Measurements from ENCODE around the gene XPNPEP1. TPM values are rescaled to one million over a fixed set of nuclear protein-coding genes. Genes with fewer than 3 reads are reported as not detected.

Gene XPNPEP1
- total and polyA plus RNA-seq, 7 experiments from 2014 or later, result 15.7 to 100 (median 45.4) TPM

DNA sequence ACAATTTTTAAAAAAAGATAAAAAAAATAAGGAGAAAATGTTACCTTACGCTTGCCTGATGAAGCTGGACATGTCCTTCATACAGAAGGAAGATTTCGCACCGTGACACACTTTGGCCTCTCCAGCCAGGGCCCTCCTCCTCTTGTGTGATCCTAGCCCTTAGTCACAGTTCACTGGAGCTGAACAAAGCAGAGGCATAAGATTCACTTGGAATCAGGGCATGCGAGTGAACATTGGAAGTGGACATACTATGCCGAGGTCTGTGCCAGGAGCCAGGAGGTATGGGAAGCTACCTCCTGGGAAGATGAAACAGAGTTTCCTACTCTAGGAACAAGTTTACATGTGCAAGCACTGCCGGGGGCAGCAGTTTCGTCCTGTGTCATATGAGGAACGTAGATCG, 91.5 kb downstream of the XPNPEP1 start:
- H3K4me1 Mint-ChIP-seq, result no peaks in the 10 kb centered on the region
- Histone ChIP-seq H3K27me3 (ENCODE audit: control insufficient read depth in 2 of 2, insufficient read depth in 2 of 2, low read length in 2 of 2) (peaks cover 0 to 6% of the 10 kb centered on the region in 2 donors), H3K27ac (ENCODE audit: low read depth, low read length) (no peak overlapping the region), H3K4me3 (ENCODE audit: low read length) (no peak overlapping the region), H3K4me1 (ENCODE audit: control insufficient read depth in 2 of 2, insufficient read depth in 2 of 2, low read length in 2 of 2) (no peaks in the 10 kb centered on the region), H3K9me3 (ENCODE audit: control insufficient read depth in 2 of 3, low read length in 3 of 3) (no peaks in the 10 kb centered on the region), H3K36me3 (ENCODE audit: control insufficient read depth in 2 of 3, insufficient read depth in 3 of 3, low read length in 3 of 3) (no peaks in the 10 kb centered on the region)
- no peak overlapping the region for H3K4me3 Mint-ChIP-seq
- intact Hi-C loops (cut with micrococcal nuclease), result no loop called here
- ChIA-PET POLR2A (interaction anchor here (0.6 kb wide), 1 partner anchor 270 kb away, joined by 3 read pairs; no protein-coding TSS in a partner anchor), CTCF (no interaction called here)
- no peak for DNase-seq
- H3K27me3 Mint-ChIP-seq, result peaks cover 10 to 27% (median 13%) of the 10 kb centered on the region in 5 donors
- H3K27ac Mint-ChIP-seq, result no peak overlapping the region
- H3K36me3 Mint-ChIP-seq, result no peaks in the 10 kb centered on the region
- no peak for ATAC-seq
- H3K9me3 Mint-ChIP-seq, result peaks cover 0 to 14% (median 5%) of the 10 kb centered on the region in 11 donors

DNA sequence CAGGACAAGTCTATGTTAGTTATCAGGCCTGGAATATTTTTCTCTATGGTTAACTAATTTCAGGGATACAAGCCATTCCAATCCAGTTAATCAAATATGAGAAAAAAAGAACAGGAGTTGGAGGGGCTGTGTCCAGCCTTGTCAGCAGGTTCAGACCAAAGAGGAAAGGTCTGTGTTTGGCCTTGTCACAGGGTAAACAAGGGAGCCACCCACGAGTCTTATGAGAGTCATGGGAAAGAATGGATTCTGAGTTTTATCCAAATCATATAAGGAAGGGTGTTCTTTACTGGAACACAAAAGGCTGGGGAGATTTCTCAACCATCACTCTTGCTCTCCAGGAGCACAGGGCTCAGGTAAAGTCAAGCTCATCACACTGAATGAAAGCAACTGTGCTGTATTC, 99.1 kb downstream of the XPNPEP1 start:
- Histone ChIP-seq H3K27ac (ENCODE audit: low read depth, low read length) (no peak overlapping the region), H3K27me3 (ENCODE audit: control insufficient read depth in 2 of 2, insufficient read depth in 2 of 2, low read length in 2 of 2) (no peaks in the 10 kb centered on the region), H3K4me3 (ENCODE audit: low read length) (no peak overlapping the region), H3K36me3 (ENCODE audit: control insufficient read depth in 2 of 3, insufficient read depth in 3 of 3, low read length in 3 of 3) (no peaks in the 10 kb centered on the region), H3K9me3 (ENCODE audit: control insufficient read depth in 2 of 3, low read length in 3 of 3) (no peaks in the 10 kb centered on the region), H3K4me1 (ENCODE audit: control insufficient read depth in 2 of 2, insufficient read depth in 2 of 2, low read length in 2 of 2) (no peaks in the 10 kb centered on the region)
- intact Hi-C loops (cut with micrococcal nuclease), result no loop called here
- H3K27me3 Mint-ChIP-seq, result peaks cover 0 to 38% (median 32%) of the 10 kb centered on the region in 5 donors
- ChIA-PET CTCF (no interaction called here), POLR2A (no interaction called here)
- H3K4me3 Mint-ChIP-seq, result no peak overlapping the region
- no peak for DNase-seq
- peaks cover 0 to 6% (median 2%) of the 10 kb centered on the region in 11 donors for H3K9me3 Mint-ChIP-seq
- no peak for ATAC-seq
- no peaks in the 10 kb centered on the region for H3K4me1 Mint-ChIP-seq
- peaks cover 0 to 6% (median 3%) of the 10 kb centered on the region in 5 donors for H3K36me3 Mint-ChIP-seq
- H3K27ac Mint-ChIP-seq, result no peak overlapping the region

DNA sequence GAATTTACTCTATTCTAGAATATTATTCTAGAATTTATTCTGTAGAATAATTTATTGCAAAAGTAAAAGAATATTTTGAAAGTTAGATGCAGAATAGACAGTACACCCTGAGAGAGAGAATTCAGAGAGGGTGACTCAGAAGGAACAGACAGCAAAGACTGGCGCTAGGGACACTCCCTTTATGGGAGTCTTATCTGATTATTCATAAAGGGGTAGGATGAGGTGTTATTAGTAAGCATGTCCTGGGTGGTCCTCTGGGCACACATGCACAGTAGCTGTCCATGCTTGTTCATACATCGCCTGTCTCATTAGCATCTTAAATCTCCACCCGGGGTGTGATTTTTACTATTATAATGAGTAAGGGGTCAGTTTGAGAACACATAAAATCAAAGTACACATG, 100.1 kb downstream of the XPNPEP1 start:
- Mint-ChIP-seq H3K36me3 (peaks cover 0 to 6% (median 3%) of the 10 kb centered on the region in 5 donors), H3K9me3 (peaks cover 0 to 6% (median under 1%) of the 10 kb centered on the region in 11 donors), H3K4me3 (no peak overlapping the region), H3K27ac (no peak overlapping the region), H3K4me1 (no peaks in the 10 kb centered on the region), H3K27me3 (peaks cover 0 to 38% (median 32%) of the 10 kb centered on the region in 5 donors)
- intact Hi-C loops (cut with micrococcal nuclease), result no loop called here
- DNase-seq, result no peak
- Histone ChIP-seq H3K27ac (ENCODE audit: low read depth, low read length) (no peak overlapping the region), H3K4me1 (ENCODE audit: control insufficient read depth in 2 of 2, insufficient read depth in 2 of 2, low read length in 2 of 2) (no peaks in the 10 kb centered on the region), H3K27me3 (ENCODE audit: control insufficient read depth in 2 of 2, insufficient read depth in 2 of 2, low read length in 2 of 2) (no peaks in the 10 kb centered on the region), H3K9me3 (ENCODE audit: control insufficient read depth in 2 of 3, low read length in 3 of 3) (no peaks in the 10 kb centered on the region), H3K36me3 (ENCODE audit: control insufficient read depth in 2 of 3, insufficient read depth in 3 of 3, low read length in 3 of 3) (no peaks in the 10 kb centered on the region), H3K4me3 (ENCODE audit: low read length) (no peak overlapping the region)
- CTCF ChIA-PET, result no interaction called here
- POLR2A ChIA-PET, result no interaction called here
- no peak for ATAC-seq

DNA sequence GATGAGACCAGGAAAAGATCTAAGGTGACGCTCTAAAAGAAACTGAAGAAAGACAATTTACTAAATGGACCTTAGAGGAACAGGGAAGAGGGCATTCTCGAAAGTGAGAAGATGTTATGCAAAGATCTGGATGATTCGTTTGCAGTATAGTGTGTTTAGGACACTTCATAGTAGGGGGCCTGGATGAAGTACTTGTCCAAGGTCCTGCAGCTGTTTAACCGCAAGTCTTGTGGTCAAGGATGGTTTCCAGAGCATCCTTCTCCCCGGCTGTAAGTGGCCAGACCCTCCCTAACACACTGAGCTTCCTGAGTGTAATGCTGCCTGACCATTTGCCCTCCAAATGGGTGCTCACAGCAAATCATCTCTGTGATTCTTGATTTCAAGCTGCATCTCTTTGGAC, 101.6 kb downstream of the XPNPEP1 start:
- POLR2A ChIA-PET, result no interaction called here
- CTCF ChIA-PET, result no interaction called here

DNA sequence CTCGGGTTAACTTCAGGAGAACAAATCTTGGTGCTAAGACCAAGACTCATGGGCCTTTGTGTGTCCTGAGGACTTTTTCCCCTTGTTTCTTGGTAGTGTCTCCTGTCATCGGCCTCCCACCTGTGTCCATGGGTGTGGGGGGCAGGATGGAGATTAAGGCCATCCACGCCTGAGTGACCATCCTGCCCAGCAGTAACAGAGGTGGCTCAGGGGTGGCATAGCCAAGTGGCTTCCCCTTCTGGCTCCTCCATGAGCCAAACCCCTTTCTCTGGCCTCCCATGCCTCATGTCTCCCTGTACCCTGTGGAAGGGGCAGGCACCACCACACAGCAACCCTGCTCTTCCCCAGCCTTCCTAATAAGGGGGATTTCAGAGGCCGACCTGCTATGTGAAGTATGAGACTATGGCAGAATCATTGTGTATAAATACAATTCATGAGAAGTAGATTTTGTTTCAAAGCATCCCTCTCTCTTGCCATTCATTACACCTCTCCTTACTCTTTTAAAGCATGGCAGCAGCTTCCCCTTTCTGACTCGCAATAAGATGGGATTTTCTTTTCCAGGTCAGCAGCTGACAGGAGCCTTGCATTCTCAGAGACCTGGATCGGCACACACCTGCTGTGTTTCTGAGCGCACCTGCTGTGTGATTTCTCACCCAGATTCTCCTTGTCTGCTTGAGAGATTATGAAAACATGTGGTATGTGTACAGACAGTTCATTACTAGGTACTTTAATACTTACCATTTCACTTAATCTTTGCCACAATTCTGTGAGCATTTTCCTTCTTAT, 102.5 kb downstream of the XPNPEP1 start:
- Mint-ChIP-seq H3K27me3 (peaks cover 0 to 37% (median 32%) of the 10 kb centered on the region in 5 donors), H3K9me3 (peaks cover 0 to 6% (median 0%) of the 10 kb centered on the region in 11 donors), H3K4me1 (no peaks in the 10 kb centered on the region), H3K27ac (no peak overlapping the region), H3K36me3 (peaks cover 0 to 6% (median 3%) of the 10 kb centered on the region in 5 donors), H3K4me3 (no peak overlapping the region)
- no peak for DNase-seq
- Histone ChIP-seq H3K27me3 (ENCODE audit: control insufficient read depth in 2 of 2, insufficient read depth in 2 of 2, low read length in 2 of 2) (no peaks in the 10 kb centered on the region), H3K36me3 (ENCODE audit: control insufficient read depth in 2 of 3, insufficient read depth in 3 of 3, low read length in 3 of 3) (no peaks in the 10 kb centered on the region), H3K9me3 (ENCODE audit: control insufficient read depth in 2 of 3, low read length in 3 of 3) (no peaks in the 10 kb centered on the region), H3K4me1 (ENCODE audit: control insufficient read depth in 2 of 2, insufficient read depth in 2 of 2, low read length in 2 of 2) (no peaks in the 10 kb centered on the region), H3K27ac (ENCODE audit: low read depth, low read length) (no peak overlapping the region), H3K4me3 (ENCODE audit: low read length) (no peak overlapping the region)
- ChIA-PET CTCF (no interaction called here), POLR2A (no interaction called here)
- ATAC-seq, result no peak
- intact Hi-C loops (cut with micrococcal nuclease), result no loop called here

More for the DNA sequence above, 101.6 kb downstream of the XPNPEP1 start:
- intact Hi-C loops (cut with micrococcal nuclease), result no loop called here
- Histone ChIP-seq H3K36me3 (ENCODE audit: control insufficient read depth in 2 of 3, insufficient read depth in 3 of 3, low read length in 3 of 3) (no peaks in the 10 kb centered on the region), H3K4me1 (ENCODE audit: control insufficient read depth in 2 of 2, insufficient read depth in 2 of 2, low read length in 2 of 2) (no peaks in the 10 kb centered on the region), H3K27ac (ENCODE audit: low read depth, low read length) (no peak overlapping the region), H3K27me3 (ENCODE audit: control insufficient read depth in 2 of 2, insufficient read depth in 2 of 2, low read length in 2 of 2) (no peaks in the 10 kb centered on the region), H3K9me3 (ENCODE audit: control insufficient read depth in 2 of 3, low read length in 3 of 3) (no peaks in the 10 kb centered on the region), H3K4me3 (ENCODE audit: low read length) (no peak overlapping the region)
- H3K36me3 Mint-ChIP-seq, result peaks cover 0 to 6% (median 3%) of the 10 kb centered on the region in 5 donors
- ATAC-seq (no peak), DNase-seq (no peak)
- peaks cover 0 to 6% (median 0%) of the 10 kb centered on the region in 11 donors for H3K9me3 Mint-ChIP-seq
- peaks cover 0 to 38% (median 32%) of the 10 kb centered on the region in 5 donors for H3K27me3 Mint-ChIP-seq
- H3K4me3 Mint-ChIP-seq, result no peak overlapping the region
- no peak overlapping the region for H3K27ac Mint-ChIP-seq
- no peaks in the 10 kb centered on the region for H3K4me1 Mint-ChIP-seq

DNA sequence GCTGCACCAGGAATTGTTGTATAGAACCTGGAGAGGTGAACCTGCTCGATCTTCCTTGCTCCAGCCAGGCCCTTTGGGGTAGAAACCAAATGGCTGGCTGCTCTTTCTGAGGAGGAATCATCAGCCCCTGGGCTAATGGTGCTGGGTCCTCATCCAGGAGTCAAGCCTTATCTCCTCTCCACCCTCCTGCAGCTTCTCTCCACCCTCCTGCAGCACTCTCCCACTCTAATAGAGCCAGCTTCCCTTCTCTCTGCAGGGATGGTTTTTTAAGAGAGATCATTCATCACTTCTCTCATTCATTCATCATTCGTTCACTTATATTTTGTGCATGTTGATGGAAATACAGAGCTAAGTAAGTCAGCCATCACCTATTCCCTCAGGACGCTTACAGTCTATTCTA, 103.5 kb downstream of the XPNPEP1 start:
- Mint-ChIP-seq H3K9me3 (no peaks in the 10 kb centered on the region), H3K27me3 (peaks cover 0 to 33% (median 26%) of the 10 kb centered on the region in 5 donors), H3K27ac (no peak overlapping the region), H3K4me1 (no peaks in the 10 kb centered on the region), H3K4me3 (no peak overlapping the region), H3K36me3 (no peaks in the 10 kb centered on the region)
- no peak for ATAC-seq
- CTCF ChIA-PET, result no interaction called here
- intact Hi-C loops (cut with micrococcal nuclease), result no loop called here
- no peaks in the 10 kb centered on the region for H3K36me3 ChIP-seq (ENCODE audit: control insufficient read depth in 2 of 3, insufficient read depth in 3 of 3, low read length in 3 of 3)
- H3K4me3 ChIP-seq (ENCODE audit: low read length), result no peak overlapping the region
- DNase-seq, result no peak
- no peaks in the 10 kb centered on the region for H3K4me1 ChIP-seq (ENCODE audit: control insufficient read depth in 2 of 2, insufficient read depth in 2 of 2, low read length in 2 of 2)
- H3K27ac ChIP-seq (ENCODE audit: low read depth, low read length), result no peak overlapping the region
- no peaks in the 10 kb centered on the region for H3K27me3 ChIP-seq (ENCODE audit: control insufficient read depth in 2 of 2, insufficient read depth in 2 of 2, low read length in 2 of 2)
- POLR2A ChIA-PET, result no interaction called here
- H3K9me3 ChIP-seq (ENCODE audit: control insufficient read depth in 2 of 3, low read length in 3 of 3), result no peaks in the 10 kb centered on the region

All from naive thymus-derived CD4-positive, alpha-beta T cell (primary cell).